AG04449 (cell line): ENCODE data around the gene TMEM139.

ENCODE experiments used
- CTCF ChIA-PET: fragments of 350-600 bp; formaldehyde crosslinking; extraction: SDS; loops from one replicate; lab custom pipeline; 2021; ENCODE audit warnings: antibody characterized with exemption; lab: Yijun Ruan, JAX
- POLR2A ChIA-PET: fragments of 400-600, 350-600 bp; formaldehyde crosslinking; extraction: SDS; loops from one replicate; lab custom pipeline; 2020; ENCODE audit warnings: antibody characterized with exemption, inconsistent platforms; lab: Yijun Ruan, JAX
- DNase-seq: peaks from one replicate; pipeline ENCODE4 v3.0.0-alpha.2; 2010; ENCODE audit warnings: low read depth, low spot score
- H3K4me3 ChIP-seq: 2 replicates; pipeline ENCODE4 v1.5.1; 2011; ENCODE audit warnings: low read depth, mild to moderate bottlenecking, control low read depth, low read length
- CTCF ChIP-seq: IDR thresholded peaks from one replicate; pipeline ENCODE4 v1.5.1; 2011; ENCODE audit warnings: mild to moderate bottlenecking, moderate library complexity, low read length, control low read depth, inconsistent platforms; ENCODE audit not compliant: insufficient read depth; ENCODE audit errors: missing control alignments

TMEM139 gene

GRCh38 chr7:143255564-143255963 is 29.2 kb upstream of the TMEM139 start:
- no peak overlapping the region for H3K4me3 ChIP-seq
- CTCF ChIA-PET, result interaction anchor here (0.7 to 2.1 kb wide), 3 partner anchors 15 to 124 kb away, joined by 3 to 18 read pairs (median 5); no protein-coding TSS in a partner anchor
- POLR2A ChIA-PET, result no interaction called here
- DNase-seq, result no peak
- TF ChIP-seq CTCF, result no peak

- DNase-seq, result no peak
- H3K4me3 ChIP-seq, result no peak overlapping the region
- ChIA-PET POLR2A (no interaction called here), CTCF (interaction anchor here (2.1 kb wide), 1 partner anchor 16 kb away, joined by 18 read pairs; no protein-coding TSS in a partner anchor)
- no peak for TF ChIP-seq CTCF
Measured at GRCh38 chr7:143256325-143256724, 28.4 kb upstream of the TMEM139 start.

- CTCF ChIA-PET, result interaction anchor here (2.8 kb wide), 1 partner anchor 17 kb away, joined by 18 read pairs; no protein-coding TSS in a partner anchor
- POLR2A ChIA-PET, result no interaction called here
- TF ChIP-seq CTCF, result no peak
- no peak for DNase-seq
- H3K4me3 ChIP-seq, result no peak overlapping the region
Measured at GRCh38 chr7:143256932-143257331, 27.8 kb upstream of the TMEM139 start.

- DNase-seq, result no peak
- H3K4me3 ChIP-seq, result no peak overlapping the region
- no peak for TF ChIP-seq CTCF
- POLR2A ChIA-PET, result no interaction called here
- CTCF ChIA-PET, result interaction anchor here (2.8 kb wide), 1 partner anchor 17 kb away, joined by 18 read pairs; no protein-coding TSS in a partner anchor
Measured at GRCh38 chr7:143257501-143257900, 27.3 kb upstream of the TMEM139 start.

GRCh38 chr7:143258831-143259230 is 25.9 kb upstream of the TMEM139 start:
- TF ChIP-seq CTCF, result no peak
- no peak for DNase-seq
- POLR2A ChIA-PET, result no interaction called here
- H3K4me3 ChIP-seq, result no peak overlapping the region
- CTCF ChIA-PET, result interaction anchor here (1.0 to 2.8 kb wide), 5 partner anchors 9 to 38 kb away, joined by 3 to 18 read pairs (median 4); no protein-coding TSS in a partner anchor

GRCh38 chr7:143259765-143260164 is 25.0 kb upstream of the TMEM139 start:
- POLR2A ChIA-PET, result no interaction called here
- no peak for TF ChIP-seq CTCF
- no peak overlapping the region for H3K4me3 ChIP-seq
- DNase-seq, result no peak
- CTCF ChIA-PET, result interaction anchor here (1.2 to 5.1 kb wide), 3 partner anchors 13 to 45 kb away, joined by 3 to 51 read pairs (median 5); no protein-coding TSS in a partner anchor
